Heart left ventricle (tissue), 13 donors: ENCODE data around the gene MTCH2.

Source experiments
- CTCF ChIP-seq, 12 donors: fragments of 200-600 bp; sonication (generic) in 4 of 12; IDR thresholded peaks; one replicate each; pipeline versions ENCODE4 v1.5.0 to v1.8.0; 2018 to 2022; ENCODE audit warnings: antibody characterized with exemption in 12 of 12, mild to moderate bottlenecking in 5 of 12
- POLR2A ChIP-seq, 2 donors: fragments of 450-650 bp; IDR thresholded peaks; one replicate each; pipeline ENCODE4 v1.6.1; 2017; ENCODE audit warnings: antibody characterized with exemption in 2 of 2, mild to moderate bottlenecking in 2 of 2, moderate library complexity in 2 of 2
- donor health status: ischemic (EF 13 %, LVEDD 7.1; RV severe dilation, severe dysfunction).
- donor health status: DM: no; HTN: yes; CAD: no.
- donor health status: DM: no; HTN: no; CAD: no.
- donor health status: ischemic (EF 25% LVEDD 6.9; RV normal size, moderate dysfunction).
- donor health status: ischemic (EF 25% LVEDD 5.7; RV mildly dilated, moderate dysfunction).
- donor health status: ischemic (EF 35%, LVEDD 5.7; RV mildly dilated, moderate dysfunction).
- donor health status: nonischemic (EF 11% LVEDD 7.7; RV severe dilation, severe dysfunction).
- donor health status: DM: yes; HTN: yes; CAD: no.
- donor health status: PGD.
- donor health status: ischemic (EF 29% LVEDD 5.4; RV normal size, mild dysfunction).
- donor health status: nonischemic (EF 23%, LVEDD 6.1; RV moderate dilation, normal function).

- no peak for TF ChIP-seq CTCF (IDR thresholded peaks at IDR 0.05)
- TF ChIP-seq POLR2A (IDR thresholded peaks at IDR 0.05): no peak
Measured at GRCh38 chr11:47570651-47571356, 71.6 kb downstream of the MTCH2 start.
